Left ventricle myocardium inferior (tissue), 1 donor: ENCODE data around the gene GPRC5D. TPM values are rescaled to one million over a fixed set of nuclear protein-coding genes. Genes with fewer than 3 reads are reported as not detected.

Source experiments
- DNase-seq: peaks from one replicate; pipeline ENCODE4 v3.0.0-alpha.2; 2020
- H3K27ac ChIP-seq: fragments of 200-600 bp; replicated peaks from 2 replicates; pipeline ENCODE4 v1.8.0; 2021
- H3K27me3 ChIP-seq: fragments of 200-600 bp; 2 replicates; pipeline ENCODE4 v1.8.0; 2021; ENCODE audit warnings: low read depth
- H3K36me3 ChIP-seq: fragments of 200-600 bp; 2 replicates; pipeline ENCODE4 v1.8.0; 2021
- H3K4me1 ChIP-seq: fragments of 200-600 bp; 2 replicates; pipeline ENCODE4 v1.8.0; 2021
- H3K4me3 ChIP-seq: fragments of 200-600 bp; 2 replicates; pipeline ENCODE4 v1.8.0; 2021; ENCODE audit warnings: mild to moderate bottlenecking, moderate library complexity
- H3K9me3 ChIP-seq: fragments of 200-600 bp; replicated peaks from 2 replicates; pipeline ENCODE4 v1.8.0; 2021
- intact Hi-C: fragments of 100-400 bp; cut with micrococcal nuclease; formaldehyde crosslinking; loops from one replicate; pipeline ENCODE4 v1.11.0; 2022
- total RNA-seq: library from RNA; stranded (reverse); fragmentation: NEBNext Ultra II Directional; extraction: Animal tissue kit (Norgen Biotek cat#: 25700); gene quantifications from one replicate; pipeline ENCODE4 v1.2.1, GENCODE V29; 2021
- TF ChIP-seq, protein P1 (sequence below): fragments of 200-600 bp; IDR thresholded peaks from 2 replicates; pipeline ENCODE4 v1.8.0; 2021; ENCODE audit warnings: antibody characterized with exemption, mild to moderate bottlenecking, borderline replicate concordance
- donor health status: DM: no; HTN: yes; CAD: no; lungs with severe emphysema.

GPRC5D gene
- total RNA-seq, 1 donor from 2014 or later, result not detected

DNA sequence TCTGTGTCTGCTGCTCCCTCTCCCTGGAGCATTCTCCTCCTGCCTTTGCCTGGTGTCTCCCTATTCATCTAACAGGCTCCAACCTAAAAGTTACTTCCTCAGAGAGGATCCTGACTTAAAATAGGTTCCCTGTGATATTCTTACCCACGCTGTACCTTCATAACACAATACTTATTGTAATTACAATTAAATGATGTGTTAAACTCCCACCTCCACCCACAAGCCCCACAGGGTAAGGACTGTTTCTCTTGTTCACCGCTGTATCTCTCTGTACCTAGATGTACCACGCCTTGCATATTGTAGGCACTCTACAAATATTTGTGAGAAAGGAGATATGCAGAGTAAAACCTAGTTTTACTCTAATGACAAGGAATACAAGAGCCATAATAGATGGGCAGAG lies 43.1 kb upstream of the GPRC5D start:
- intact Hi-C loops, result no loop called here
- no peak overlapping the region for H3K27ac ChIP-seq
- H3K4me1 ChIP-seq, result peaks cover 70% of the 10 kb centered on the region
- H3K9me3 ChIP-seq, result no peaks in the 10 kb centered on the region
- H3K4me3 ChIP-seq, result no peak overlapping the region
- no peak for DNase-seq
- TF ChIP-seq, protein P1, sequence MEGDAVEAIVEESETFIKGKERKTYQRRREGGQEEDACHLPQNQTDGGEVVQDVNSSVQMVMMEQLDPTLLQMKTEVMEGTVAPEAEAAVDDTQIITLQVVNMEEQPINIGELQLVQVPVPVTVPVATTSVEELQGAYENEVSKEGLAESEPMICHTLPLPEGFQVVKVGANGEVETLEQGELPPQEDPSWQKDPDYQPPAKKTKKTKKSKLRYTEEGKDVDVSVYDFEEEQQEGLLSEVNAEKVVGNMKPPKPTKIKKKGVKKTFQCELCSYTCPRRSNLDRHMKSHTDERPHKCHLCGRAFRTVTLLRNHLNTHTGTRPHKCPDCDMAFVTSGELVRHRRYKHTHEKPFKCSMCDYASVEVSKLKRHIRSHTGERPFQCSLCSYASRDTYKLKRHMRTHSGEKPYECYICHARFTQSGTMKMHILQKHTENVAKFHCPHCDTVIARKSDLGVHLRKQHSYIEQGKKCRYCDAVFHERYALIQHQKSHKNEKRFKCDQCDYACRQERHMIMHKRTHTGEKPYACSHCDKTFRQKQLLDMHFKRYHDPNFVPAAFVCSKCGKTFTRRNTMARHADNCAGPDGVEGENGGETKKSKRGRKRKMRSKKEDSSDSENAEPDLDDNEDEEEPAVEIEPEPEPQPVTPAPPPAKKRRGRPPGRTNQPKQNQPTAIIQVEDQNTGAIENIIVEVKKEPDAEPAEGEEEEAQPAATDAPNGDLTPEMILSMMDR, result no peak
- no peaks in the 10 kb centered on the region for H3K27me3 ChIP-seq
- H3K36me3 ChIP-seq, result no peaks in the 10 kb centered on the region

DNA sequence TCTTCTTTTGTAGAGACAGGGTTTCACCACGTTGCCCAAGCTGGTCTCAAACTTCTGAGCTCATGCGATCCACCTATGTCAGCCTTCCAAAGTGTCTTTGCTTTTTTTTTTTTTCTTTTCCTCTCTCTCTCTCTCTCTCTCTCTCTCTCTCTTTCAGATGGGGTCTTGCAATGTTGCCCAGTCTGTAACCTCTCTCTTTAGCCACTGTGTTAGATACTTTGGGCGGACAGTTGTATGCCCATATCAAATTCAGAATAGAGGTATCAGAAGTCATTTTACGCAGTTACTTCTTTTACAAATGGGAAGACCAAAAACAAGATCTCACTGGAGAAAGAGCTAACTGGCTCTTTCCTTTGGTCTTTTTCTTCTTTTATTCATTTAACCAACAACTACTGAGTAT lies 41.4 kb upstream of the GPRC5D start:
- TF ChIP-seq, protein P1, result no peak
- Histone ChIP-seq H3K27ac (peak overlapping the region; percentile 61), H3K4me1 (peaks cover 54% of the 10 kb centered on the region), H3K36me3 (peaks cover 10% of the 10 kb centered on the region), H3K9me3 (no peaks in the 10 kb centered on the region), H3K27me3 (no peaks in the 10 kb centered on the region), H3K4me3 (no peak overlapping the region)
- DNase-seq, result no peak
- intact Hi-C loops, result no loop called here

DNA sequence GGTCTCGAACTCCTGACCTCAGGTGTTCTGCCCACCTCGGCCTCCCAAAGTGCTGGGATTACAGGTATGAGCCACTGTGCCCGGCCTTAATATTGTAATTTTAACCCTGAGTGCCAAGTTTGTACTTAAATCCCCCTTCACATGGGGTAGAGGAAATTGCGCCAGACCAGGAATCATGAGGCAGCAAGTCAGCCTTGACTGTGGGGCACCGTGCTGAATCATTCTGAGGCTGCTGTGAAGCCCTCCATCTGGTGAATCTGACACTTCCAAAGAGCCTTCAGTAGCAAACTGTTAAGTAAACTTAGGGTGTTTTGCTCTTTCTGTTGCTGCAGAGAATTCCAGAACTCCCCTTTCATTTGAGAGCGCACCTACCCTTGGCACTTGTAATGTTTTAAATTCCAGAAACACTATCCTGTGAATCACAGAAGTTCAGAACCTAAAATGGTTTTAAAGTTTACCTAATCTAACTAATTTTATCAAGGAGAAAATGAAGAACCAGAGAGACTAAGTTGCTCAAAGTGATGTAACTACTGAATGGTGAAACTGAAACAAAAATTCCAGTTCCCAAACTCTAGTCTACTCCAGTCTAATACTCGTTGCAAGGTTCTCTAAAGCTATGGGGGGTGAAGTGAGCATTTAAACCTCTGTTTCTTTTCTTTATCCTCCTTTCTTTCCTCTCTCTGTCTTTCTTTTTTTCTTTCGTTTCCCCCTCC lies 40.6 kb upstream of the GPRC5D start:
- peak overlapping the region; percentile 61 for H3K27ac ChIP-seq
- TF ChIP-seq, protein P1, result no peak
- peak overlapping the region; percentile 17 for H3K4me3 ChIP-seq
- peaks cover 18% of the 10 kb centered on the region for H3K36me3 ChIP-seq
- intact Hi-C loops, result no loop called here
- H3K9me3 ChIP-seq, result no peaks in the 10 kb centered on the region
- H3K27me3 ChIP-seq, result no peaks in the 10 kb centered on the region
- no peak for DNase-seq
- H3K4me1 ChIP-seq, result peaks cover 46% of the 10 kb centered on the region

DNA sequence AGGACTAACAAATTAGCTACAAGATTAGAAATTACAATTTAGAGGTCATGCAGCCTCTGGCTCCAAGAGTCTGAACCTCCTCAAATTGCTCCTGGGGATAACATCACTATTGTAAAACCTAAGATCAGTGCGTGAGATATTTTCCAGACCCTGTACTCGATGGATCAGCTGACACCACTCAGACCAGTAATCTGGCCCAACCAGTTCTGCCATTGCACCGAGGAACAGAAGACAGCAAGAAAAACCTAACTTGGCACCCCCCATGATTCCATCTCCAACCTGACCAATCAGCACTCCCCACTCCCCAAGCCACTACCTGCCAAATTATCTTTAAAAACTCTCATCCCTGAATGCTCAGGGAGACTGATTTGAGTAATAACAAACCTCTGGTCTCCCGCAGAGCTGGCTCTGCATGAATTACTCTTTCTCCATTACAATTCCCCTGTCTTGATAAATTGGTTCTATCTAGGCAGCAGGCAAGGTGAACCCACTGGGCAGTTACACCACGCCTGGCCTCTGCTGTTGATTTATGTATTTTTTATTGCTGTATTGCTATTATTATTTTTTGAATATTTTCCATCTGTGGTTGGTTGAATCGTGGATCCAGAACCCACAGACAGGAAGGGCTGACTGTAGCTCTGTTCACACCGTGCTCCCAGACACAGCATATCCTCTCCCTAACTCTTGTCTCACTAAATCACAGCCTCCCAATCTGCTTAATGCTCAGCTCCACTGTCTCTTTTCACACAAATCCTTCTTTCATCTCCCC lies 38.9 kb upstream of the GPRC5D start:
- Histone ChIP-seq H3K36me3 (peaks cover 33% of the 10 kb centered on the region), H3K4me3 (no peak overlapping the region), H3K27ac (no peak overlapping the region), H3K27me3 (no peaks in the 10 kb centered on the region), H3K4me1 (peaks cover 30% of the 10 kb centered on the region), H3K9me3 (no peaks in the 10 kb centered on the region)
- DNase-seq, result no peak
- intact Hi-C loops, result no loop called here
- TF ChIP-seq, protein P1, result no peak

DNA sequence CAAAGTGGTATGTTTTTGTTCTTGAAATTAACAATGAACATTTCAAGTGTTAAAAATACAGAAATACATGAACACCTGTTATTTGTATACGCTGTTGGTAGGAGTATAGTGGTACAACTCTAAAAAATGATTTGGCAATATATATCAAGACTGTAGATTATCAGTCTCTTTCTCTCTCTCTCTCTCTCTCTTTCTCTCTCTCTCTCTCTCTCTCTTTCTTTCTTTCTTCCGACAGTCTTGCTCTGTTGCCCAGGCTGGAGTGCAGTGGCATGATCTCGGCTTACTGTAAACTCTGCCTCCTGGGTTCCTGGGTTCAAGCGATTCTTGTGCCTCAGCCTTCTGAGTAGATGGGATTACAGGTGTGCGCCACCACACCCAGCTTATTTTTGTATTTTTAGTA lies 35.5 kb upstream of the GPRC5D start:
- Histone ChIP-seq H3K9me3 (no peaks in the 10 kb centered on the region), H3K4me1 (peaks cover 19% of the 10 kb centered on the region), H3K27me3 (no peaks in the 10 kb centered on the region), H3K36me3 (peaks cover 60% of the 10 kb centered on the region), H3K27ac (no peak overlapping the region), H3K4me3 (no peak overlapping the region)
- intact Hi-C loops, result no loop called here
- no peak for DNase-seq
- TF ChIP-seq, protein P1, result no peak
